Kidney (tissue), 14 donors: ENCODE data around the gene SDK1. TPM values are rescaled to one million over a fixed set of nuclear protein-coding genes. Genes with fewer than 3 reads are reported as not detected.

Source experiments
- DNase-seq, 5 donors: peaks; one replicate each; pipeline ENCODE4 v3.0.0-alpha.2; 2013 to 2020
- FAIRE-seq: peaks from 2 replicates; lab custom pipeline; 2012; peaks lifted over from hg19 to GRCh38; lab: Jason Lieb, UNC
- H3K27ac ChIP-seq, 2 donors: one replicate each; pipeline ENCODE4 v1.7.0; 2013; ENCODE audit warnings: low read depth in 2 of 2, low read length in 2 of 2, inconsistent platforms in 1 of 2
- H3K27me3 ChIP-seq: one replicate; pipeline ENCODE4 v1.7.1; 2013; ENCODE audit warnings: low read length, inconsistent platforms; ENCODE audit not compliant: control insufficient read depth, insufficient read depth
- H3K36me3 ChIP-seq, 3 donors: one replicate each; pipeline versions ENCODE4 v1.7.0 to v1.7.1; 2013; ENCODE audit warnings: low read length in 3 of 3, control low read depth in 1 of 3, inconsistent platforms in 1 of 3; ENCODE audit not compliant: insufficient read depth in 3 of 3, control insufficient read depth in 2 of 3
- H3K4me1 ChIP-seq, 3 donors: one replicate each; pipeline versions ENCODE4 v1.7.0 to v1.7.1; 2013; ENCODE audit warnings: low read length in 3 of 3, inconsistent platforms in 1 of 3, low read depth in 1 of 3; ENCODE audit not compliant: control insufficient read depth in 2 of 3, insufficient read depth in 2 of 3
- H3K4me3 ChIP-seq, 3 donors: one replicate each; pipeline versions ENCODE4 v1.7.0 to v1.8.1; 2013; ENCODE audit warnings: low read length in 3 of 3, control low read depth in 1 of 3, inconsistent platforms in 1 of 3
- H3K9ac ChIP-seq, 3 donors: one replicate each; pipeline versions ENCODE4 v1.7.0 to v1.7.1; 2013; ENCODE audit warnings: low read length in 3 of 3, control low read depth in 1 of 3, inconsistent platforms in 1 of 3
- H3K9me3 ChIP-seq, 3 donors: one replicate each; pipeline versions ENCODE4 v1.7.0 to v1.7.1; 2013; ENCODE audit warnings: low read length in 3 of 3, control low read depth in 1 of 3, inconsistent platforms in 1 of 3; ENCODE audit not compliant: control insufficient read depth in 2 of 3, insufficient read depth in 1 of 3
- intact Hi-C: fragments of 100-400 bp; cut with DNase I; formaldehyde crosslinking; loops from one replicate; pipeline ENCODE4 v1.11.1; 2022
- polyA plus RNA-seq: library from polyadenylated mRNA; stranded (reverse); fragments of 350-450 nt; fragmentation: Illumina TruSeq; extraction: RNeasy Lipid Tissue Mini Kit (QIAGEN cat#74804); gene quantifications from one replicate; pipeline ENCODE4 v1.2.3, GENCODE V29; 2014; ENCODE audit warnings: low read depth, low replicate concordance; ENCODE audit not compliant: insufficient read depth
- total RNA-seq: library from RNA; stranded (reverse); fragmentation: NEBNext Ultra II Directional; extraction: Animal tissue kit (Norgen Biotek cat#: 25700); gene quantifications from one replicate; pipeline ENCODE4 v1.2.1, GENCODE V29; 2021
- TF ChIP-seq, protein P1 (sequence below): IDR thresholded peaks from 3 replicates; pipeline ENCODE4 v1.5.1; 2012; ENCODE audit warnings: mild to moderate bottlenecking, moderate library complexity, borderline replicate concordance; ENCODE audit not compliant: insufficient read depth; ENCODE audit errors: extremely low read depth
- donor health status: control.
- donor health status: control.
- donor health status: control.
- donor health status: control.
- donor health status: control.
- donor health status: DM: yes; HTN: yes; CAD: no.
- donor health status: Normal renal cell carcinoma (clear cell type).

The SDK1 gene
- total and polyA plus RNA-seq, 2 donors from 2014 or later = 2.0 to 38.3 TPM

DNA sequence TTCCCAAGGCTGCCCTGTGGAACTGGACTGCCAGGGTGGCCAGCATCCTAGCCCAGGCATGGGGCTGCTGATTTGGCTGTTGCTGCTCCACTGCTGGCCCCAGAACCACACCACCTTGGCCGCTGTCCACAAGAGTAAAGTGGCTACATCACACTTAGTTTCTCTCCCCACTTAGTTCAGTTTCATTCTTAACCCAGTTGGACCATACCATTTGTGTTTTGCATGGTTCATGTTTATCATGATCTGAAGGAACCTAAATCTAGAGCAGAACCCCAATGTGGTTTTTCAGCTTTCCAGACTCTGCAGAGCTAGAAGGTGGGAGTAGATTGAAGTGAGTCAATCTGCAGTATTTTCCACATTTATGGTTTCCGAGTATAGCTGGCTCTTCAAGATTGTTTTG is 32.8 kb downstream of the SDK1 start:
- FAIRE-seq = no peak
- no peak overlapping the region for H3K27ac ChIP-seq

DNA sequence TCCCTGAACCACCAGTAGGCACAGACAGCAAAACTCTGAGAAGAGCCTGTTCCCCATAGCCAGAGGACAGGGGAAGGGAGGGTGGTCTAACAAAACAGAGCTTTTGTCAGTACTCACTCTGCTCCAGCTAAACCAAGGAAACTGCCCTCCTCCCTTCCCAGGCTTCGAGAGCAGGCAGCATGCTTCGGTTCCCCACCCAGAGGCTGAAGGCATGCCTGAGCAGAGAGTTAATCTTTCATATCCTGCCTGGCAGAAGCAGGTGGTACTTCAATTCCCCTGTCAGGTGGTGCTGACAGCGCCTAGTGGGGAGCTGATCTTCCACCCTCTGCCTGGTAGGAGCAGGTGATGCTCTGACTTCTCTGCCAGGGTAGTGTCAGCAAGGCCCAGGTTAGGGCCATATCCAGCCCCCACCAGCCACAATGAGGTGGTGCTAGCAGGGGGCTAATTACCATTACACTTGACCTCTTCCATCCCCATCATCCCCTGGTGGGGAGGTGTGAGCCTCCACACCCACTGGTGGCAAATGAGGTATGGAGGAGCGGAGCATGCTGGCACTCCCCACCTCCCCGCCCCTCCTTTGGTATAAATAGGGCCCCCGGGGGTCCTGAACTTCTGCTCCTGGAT is 35.1 kb downstream of the SDK1 start:
- Histone ChIP-seq H3K9ac (no peak overlapping the region), H3K27me3 (no peaks in the 10 kb centered on the region), H3K36me3 (no peaks in the 10 kb centered on the region), H3K27ac (no peak overlapping the region), H3K4me1 (no peaks in the 10 kb centered on the region), H3K9me3 (no peaks in the 10 kb centered on the region), H3K4me3 (no peak overlapping the region)
- TF ChIP-seq, protein P1, sequence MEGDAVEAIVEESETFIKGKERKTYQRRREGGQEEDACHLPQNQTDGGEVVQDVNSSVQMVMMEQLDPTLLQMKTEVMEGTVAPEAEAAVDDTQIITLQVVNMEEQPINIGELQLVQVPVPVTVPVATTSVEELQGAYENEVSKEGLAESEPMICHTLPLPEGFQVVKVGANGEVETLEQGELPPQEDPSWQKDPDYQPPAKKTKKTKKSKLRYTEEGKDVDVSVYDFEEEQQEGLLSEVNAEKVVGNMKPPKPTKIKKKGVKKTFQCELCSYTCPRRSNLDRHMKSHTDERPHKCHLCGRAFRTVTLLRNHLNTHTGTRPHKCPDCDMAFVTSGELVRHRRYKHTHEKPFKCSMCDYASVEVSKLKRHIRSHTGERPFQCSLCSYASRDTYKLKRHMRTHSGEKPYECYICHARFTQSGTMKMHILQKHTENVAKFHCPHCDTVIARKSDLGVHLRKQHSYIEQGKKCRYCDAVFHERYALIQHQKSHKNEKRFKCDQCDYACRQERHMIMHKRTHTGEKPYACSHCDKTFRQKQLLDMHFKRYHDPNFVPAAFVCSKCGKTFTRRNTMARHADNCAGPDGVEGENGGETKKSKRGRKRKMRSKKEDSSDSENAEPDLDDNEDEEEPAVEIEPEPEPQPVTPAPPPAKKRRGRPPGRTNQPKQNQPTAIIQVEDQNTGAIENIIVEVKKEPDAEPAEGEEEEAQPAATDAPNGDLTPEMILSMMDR = no peak
- FAIRE-seq (no peak), DNase-seq (peak in 3 of 5 donors; percentile 29 to 40 (median 31))
- intact Hi-C loops = no loop called here

More for the DNA sequence above, 32.8 kb downstream of the SDK1 start:
- Histone ChIP-seq H3K4me3 (no peak overlapping the region), H3K27me3 (no peaks in the 10 kb centered on the region), H3K4me1 (no peaks in the 10 kb centered on the region), H3K9me3 (no peaks in the 10 kb centered on the region), H3K9ac (no peak overlapping the region), H3K36me3 (no peaks in the 10 kb centered on the region)
- intact Hi-C loops = no loop called here
- DNase-seq = no peak
- TF ChIP-seq, protein P1 = no peak

DNA sequence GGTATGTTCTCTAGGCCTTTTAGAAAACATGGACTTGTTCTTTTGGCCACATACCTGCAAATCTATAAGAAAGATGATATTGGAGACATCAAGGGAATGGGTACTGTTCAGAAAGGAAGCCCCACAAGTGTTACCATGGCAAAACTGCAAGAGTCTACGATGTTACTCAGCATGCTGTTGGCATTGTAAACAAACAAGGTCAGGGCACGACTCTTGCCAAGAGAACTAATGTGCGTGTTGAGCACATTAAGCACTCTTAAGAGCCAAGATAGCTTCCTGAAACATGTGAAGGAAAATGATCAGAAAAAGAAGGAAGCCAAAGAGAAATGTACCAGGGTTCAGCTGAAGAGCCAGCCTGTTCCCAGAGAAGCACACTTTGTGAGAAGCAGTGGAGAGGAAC is 37.1 kb downstream of the SDK1 start:
- no peak overlapping the region for H3K9ac ChIP-seq
- H3K27me3 ChIP-seq = no peaks in the 10 kb centered on the region
- no peak for DNase-seq
- no peak overlapping the region for H3K4me3 ChIP-seq
- H3K27ac ChIP-seq = no peak overlapping the region
- H3K4me1 ChIP-seq = no peaks in the 10 kb centered on the region
- FAIRE-seq = no peak
- intact Hi-C loops = no loop called here
- TF ChIP-seq, protein P1 = no peak
- no peaks in the 10 kb centered on the region for H3K9me3 ChIP-seq
- H3K36me3 ChIP-seq = no peaks in the 10 kb centered on the region
